ENCODE data around the gene DCUN1D3. TPM values are rescaled to one million over a fixed set of nuclear protein-coding genes. Genes with fewer than 3 reads are reported as not detected.
A peak's percentile ranks its signal among the peaks of the same experiment; 100 is the strongest.

The DCUN1D3 gene
- total and polyA plus RNA-seq, 2 experiments from 2014 or later: 8.5 to 13.7 TPM

DNA sequence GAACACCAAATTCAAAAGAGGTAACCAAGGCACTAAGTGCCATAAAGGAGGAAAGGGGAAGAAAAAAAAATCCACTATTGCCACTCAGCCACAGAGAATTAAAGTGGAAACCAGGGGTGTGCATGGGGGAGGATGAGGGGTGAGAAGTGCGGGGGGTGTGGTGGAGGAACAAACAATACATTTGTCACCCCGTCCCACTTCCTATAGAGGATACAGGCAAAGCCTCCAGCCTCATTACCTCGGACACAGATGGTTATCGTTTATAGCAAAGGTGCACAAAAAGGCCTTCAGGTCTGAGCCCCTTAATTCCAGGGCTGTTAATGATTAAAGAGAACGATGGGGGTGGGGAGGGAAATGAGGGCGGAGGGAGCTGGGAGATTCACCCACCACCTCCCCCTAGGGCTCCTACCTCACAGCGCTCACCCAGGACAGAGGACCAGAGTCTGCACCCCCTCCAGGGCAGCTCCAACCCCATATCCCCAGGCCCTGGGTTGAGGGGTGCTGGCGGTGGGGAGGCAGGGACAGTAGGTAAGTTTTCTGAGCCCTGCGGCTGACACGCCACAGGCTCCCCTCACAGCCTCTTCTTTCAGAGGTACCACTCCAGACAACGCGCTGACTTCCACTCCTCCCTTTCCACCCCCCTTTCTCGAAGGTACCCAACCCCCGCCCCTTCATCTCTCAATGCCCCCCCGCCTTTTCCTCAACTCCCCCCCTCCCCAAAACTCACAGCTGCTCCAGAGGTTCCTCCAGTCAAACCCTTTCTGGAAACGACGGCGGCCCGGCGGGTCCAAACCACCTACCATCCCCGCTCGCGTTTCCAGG is 470 bp downstream of the DCUN1D3 start (continued):
- TF ChIP-seq, protein P1, sequence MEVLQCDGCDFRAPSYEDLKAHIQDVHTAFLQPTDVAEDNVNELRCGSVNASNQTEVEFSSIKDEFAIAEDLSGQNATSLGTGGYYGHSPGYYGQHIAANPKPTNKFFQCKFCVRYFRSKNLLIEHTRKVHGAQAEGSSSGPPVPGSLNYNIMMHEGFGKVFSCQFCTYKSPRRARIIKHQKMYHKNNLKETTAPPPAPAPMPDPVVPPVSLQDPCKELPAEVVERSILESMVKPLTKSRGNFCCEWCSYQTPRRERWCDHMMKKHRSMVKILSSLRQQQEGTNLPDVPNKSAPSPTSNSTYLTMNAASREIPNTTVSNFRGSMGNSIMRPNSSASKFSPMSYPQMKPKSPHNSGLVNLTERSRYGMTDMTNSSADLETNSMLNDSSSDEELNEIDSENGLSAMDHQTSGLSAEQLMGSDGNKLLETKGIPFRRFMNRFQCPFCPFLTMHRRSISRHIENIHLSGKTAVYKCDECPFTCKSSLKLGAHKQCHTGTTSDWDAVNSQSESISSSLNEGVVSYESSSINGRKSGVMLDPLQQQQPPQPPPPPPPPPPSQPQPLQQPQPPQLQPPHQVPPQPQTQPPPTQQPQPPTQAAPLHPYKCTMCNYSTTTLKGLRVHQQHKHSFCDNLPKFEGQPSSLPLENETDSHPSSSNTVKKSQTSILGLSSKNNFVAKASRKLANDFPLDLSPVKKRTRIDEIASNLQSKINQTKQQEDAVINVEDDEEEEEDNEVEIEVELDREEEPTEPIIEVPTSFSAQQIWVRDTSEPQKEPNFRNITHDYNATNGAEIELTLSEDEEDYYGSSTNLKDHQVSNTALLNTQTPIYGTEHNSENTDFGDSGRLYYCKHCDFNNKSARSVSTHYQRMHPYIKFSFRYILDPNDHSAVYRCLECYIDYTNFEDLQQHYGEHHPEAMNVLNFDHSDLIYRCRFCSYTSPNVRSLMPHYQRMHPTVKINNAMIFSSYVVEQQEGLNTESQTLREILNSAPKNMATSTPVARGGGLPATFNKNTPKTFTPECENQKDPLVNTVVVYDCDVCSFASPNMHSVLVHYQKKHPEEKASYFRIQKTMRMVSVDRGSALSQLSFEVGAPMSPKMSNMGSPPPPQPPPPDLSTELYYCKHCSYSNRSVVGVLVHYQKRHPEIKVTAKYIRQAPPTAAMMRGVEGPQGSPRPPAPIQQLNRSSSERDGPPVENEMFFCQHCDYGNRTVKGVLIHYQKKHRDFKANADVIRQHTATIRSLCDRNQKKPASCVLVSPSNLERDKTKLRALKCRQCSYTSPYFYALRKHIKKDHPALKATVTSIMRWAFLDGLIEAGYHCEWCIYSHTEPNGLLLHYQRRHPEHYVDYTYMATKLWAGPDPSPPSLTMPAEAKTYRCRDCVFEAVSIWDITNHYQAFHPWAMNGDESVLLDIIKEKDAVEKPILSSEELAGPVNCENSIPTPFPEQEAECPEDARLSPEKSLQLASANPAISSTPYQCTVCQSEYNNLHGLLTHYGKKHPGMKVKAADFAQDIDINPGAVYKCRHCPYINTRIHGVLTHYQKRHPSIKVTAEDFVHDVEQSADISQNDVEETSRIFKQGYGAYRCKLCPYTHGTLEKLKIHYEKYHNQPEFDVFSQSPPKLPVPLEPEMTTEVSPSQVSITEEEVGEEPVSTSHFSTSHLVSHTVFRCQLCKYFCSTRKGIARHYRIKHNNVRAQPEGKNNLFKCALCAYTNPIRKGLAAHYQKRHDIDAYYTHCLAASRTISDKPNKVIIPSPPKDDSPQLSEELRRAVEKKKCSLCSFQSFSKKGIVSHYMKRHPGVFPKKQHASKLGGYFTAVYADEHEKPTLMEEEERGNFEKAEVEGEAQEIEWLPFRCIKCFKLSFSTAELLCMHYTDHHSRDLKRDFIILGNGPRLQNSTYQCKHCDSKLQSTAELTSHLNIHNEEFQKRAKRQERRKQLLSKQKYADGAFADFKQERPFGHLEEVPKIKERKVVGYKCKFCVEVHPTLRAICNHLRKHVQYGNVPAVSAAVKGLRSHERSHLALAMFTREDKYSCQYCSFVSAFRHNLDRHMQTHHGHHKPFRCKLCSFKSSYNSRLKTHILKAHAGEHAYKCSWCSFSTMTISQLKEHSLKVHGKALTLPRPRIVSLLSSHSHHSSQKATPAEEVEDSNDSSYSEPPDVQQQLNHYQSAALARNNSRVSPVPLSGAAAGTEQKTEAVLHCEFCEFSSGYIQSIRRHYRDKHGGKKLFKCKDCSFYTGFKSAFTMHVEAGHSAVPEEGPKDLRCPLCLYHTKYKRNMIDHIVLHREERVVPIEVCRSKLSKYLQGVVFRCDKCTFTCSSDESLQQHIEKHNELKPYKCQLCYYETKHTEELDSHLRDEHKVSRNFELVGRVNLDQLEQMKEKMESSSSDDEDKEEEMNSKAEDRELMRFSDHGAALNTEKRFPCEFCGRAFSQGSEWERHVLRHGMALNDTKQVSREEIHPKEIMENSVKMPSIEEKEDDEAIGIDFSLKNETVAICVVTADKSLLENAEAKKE (CRISPR knock-in tag; IDR thresholded peaks at IDR 0.05): no peak
- TF ChIP-seq, protein P2, sequence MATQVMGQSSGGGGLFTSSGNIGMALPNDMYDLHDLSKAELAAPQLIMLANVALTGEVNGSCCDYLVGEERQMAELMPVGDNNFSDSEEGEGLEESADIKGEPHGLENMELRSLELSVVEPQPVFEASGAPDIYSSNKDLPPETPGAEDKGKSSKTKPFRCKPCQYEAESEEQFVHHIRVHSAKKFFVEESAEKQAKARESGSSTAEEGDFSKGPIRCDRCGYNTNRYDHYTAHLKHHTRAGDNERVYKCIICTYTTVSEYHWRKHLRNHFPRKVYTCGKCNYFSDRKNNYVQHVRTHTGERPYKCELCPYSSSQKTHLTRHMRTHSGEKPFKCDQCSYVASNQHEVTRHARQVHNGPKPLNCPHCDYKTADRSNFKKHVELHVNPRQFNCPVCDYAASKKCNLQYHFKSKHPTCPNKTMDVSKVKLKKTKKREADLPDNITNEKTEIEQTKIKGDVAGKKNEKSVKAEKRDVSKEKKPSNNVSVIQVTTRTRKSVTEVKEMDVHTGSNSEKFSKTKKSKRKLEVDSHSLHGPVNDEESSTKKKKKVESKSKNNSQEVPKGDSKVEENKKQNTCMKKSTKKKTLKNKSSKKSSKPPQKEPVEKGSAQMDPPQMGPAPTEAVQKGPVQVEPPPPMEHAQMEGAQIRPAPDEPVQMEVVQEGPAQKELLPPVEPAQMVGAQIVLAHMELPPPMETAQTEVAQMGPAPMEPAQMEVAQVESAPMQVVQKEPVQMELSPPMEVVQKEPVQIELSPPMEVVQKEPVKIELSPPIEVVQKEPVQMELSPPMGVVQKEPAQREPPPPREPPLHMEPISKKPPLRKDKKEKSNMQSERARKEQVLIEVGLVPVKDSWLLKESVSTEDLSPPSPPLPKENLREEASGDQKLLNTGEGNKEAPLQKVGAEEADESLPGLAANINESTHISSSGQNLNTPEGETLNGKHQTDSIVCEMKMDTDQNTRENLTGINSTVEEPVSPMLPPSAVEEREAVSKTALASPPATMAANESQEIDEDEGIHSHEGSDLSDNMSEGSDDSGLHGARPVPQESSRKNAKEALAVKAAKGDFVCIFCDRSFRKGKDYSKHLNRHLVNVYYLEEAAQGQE (IDR thresholded peaks at IDR 0.05; ENCODE audit: unreplicated experiment): no peak

DNA sequence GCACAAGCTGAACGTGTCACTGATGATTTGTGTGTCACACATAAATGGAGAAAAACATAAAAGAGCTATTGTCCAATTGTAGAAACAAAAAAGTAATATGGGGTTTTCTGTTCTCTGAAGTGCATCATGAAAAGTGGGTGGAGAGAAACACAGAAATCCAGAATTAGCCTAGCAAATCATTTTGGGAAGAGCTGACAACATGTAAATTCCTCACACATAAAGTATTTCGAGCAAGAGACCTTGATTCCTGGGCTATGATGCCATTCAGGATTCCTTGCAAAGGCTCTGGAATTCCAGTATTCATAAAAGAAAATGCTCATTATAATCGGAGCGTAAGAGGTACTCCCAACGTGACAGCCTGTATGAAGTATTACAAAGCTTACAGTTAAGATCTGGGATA is 1.1 kb downstream of the DCUN1D3 start:
- Histone ChIP-seq H3K36me3 (ENCODE audit: insufficient read depth) (peaks cover 5% of the 10 kb centered on the region), H3K9me2 (ENCODE audit: insufficient read depth) (no peaks in the 10 kb centered on the region), H3K4me1 (ENCODE audit: insufficient read depth) (peaks cover 37% of the 10 kb centered on the region), H4K20me1 (replicated peaks; ENCODE audit: insufficient read depth) (peaks cover 17% of the 10 kb centered on the region), H3K79me2 (replicated peaks; ENCODE audit: insufficient read depth) (peaks cover 84% of the 10 kb centered on the region), H3K27ac (ENCODE audit: low read depth) (0 out of 2 replicates have a peak overlapping the region, but pooled peaks have one; percentile 69), H3K4me2 (peak overlapping the region; percentile 96), H3K4me3 (peak overlapping the region; percentile 88), H2AFZ (no peak overlapping the region), H3K27me3 (ENCODE audit: insufficient read depth) (no peaks in the 10 kb centered on the region), H3F3A (replicated peaks; ENCODE audit: low read depth) (no peaks in the 10 kb centered on the region)
- peaks cover 2% of the 10 kb centered on the region; the same call in 1 of the 3 replicates for H3K9me3 Mint-ChIP-seq
- DNase-seq (ENCODE audit: low spot score): no peak
- H3K36me3 Mint-ChIP-seq (ENCODE audit: low read depth): peaks cover 25% of the 10 kb centered on the region
- peaks cover 7% of the 10 kb centered on the region for H3K27me3 Mint-ChIP-seq (ENCODE audit: insufficient read depth, low read depth, poor library complexity)
- H3K27ac Mint-ChIP-seq: peak overlapping the region; percentile 34
- ATAC-seq: no peak
- peak overlapping the region; percentile 89 for H3K4me3 Mint-ChIP-seq
- H3K4me1 Mint-ChIP-seq: peaks cover 44% of the 10 kb centered on the region
- no peak for TF ChIP-seq EZH2phosphoT487 (IDR thresholded peaks at IDR 0.05; ENCODE audit: unreplicated experiment)
- TF ChIP-seq ZNF114 (CRISPR knock-in tag; IDR thresholded peaks at IDR 0.05): no peak
- TF ChIP-seq EZH2 (IDR thresholded peaks at IDR 0.05; ENCODE audit: low read depth, unreplicated experiment): no peak
- TF ChIP-seq CREB1 (CRISPR knock-in tag; IDR thresholded peaks at IDR 0.05; ENCODE audit: low read depth): no peak
- TF ChIP-seq, protein P3, sequence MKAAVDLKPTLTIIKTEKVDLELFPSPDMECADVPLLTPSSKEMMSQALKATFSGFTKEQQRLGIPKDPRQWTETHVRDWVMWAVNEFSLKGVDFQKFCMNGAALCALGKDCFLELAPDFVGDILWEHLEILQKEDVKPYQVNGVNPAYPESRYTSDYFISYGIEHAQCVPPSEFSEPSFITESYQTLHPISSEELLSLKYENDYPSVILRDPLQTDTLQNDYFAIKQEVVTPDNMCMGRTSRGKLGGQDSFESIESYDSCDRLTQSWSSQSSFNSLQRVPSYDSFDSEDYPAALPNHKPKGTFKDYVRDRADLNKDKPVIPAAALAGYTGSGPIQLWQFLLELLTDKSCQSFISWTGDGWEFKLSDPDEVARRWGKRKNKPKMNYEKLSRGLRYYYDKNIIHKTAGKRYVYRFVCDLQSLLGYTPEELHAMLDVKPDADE (IDR thresholded peaks at IDR 0.05): no peak
